Superior temporal gyrus (tissue), 1 donor: ENCODE results near the gene HYCC1.

Experiments
- DNase-seq: peaks from one replicate; pipeline ENCODE4 v3.0.0-alpha.2; 2016; ENCODE audit errors: extremely low spot score

Gene HYCC1

DNA sequence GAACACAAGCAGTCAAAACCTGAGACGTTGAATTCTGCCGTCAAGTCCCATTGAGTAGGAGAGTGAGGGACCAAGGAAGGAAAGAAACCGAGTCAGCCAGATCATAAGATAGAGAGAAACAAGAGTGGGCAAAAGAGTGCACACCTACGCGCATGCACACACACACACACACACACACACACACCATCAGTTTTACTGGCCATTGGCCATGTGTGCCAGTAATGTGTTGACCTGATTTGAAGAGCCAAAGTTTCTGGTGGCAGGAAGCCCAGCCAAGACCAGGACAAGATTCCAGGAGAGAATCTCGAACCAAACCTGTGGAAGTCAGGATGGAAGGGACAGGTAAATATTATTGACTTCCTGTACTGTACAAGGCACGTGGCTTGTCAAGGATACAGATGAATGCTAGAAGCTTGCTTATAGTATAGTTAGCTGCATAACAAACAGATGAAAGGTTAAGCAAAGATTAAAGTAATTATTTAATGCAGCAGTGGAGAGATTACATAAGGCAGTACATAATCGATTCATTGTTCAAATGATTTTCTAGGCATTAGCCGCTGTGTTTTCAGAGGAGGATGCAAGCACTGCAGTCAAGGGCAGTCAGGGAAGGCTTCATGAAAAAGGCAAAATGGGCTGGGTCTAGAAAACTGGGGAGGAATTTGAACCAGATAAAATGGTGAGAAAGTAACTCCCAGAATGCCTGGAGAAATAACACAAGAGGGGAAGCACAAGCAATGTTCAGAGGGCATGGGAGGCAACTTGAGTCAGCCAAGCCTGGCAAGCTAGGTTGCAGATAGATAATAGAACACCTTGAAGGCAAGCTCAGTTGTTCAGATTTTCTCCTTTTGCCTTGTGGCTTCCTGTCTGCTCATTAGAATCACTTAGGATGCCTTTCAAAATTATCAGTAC, 2.7 kb upstream of the HYCC1 start:
- DNase-seq: no peak

DNA sequence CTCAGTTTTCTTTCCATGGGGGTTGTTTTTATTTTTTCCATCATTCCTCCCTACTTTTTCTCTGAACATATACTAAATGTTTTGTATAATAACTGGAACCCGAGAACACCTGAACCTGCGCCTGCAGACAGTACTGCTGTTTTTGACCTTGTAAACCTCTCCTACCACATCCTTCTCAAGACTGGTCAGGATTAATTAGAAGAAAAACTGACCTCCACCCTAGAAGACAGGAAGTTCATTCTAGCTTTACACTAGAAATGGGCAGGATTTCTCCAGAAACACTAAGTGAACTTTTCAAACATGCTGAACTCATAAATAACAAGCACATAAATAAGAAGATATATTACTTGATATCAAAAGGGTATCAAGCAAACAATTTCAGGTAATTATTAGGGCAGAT, 751 bp upstream of the HYCC1 start:
- no peak for DNase-seq

DNA sequence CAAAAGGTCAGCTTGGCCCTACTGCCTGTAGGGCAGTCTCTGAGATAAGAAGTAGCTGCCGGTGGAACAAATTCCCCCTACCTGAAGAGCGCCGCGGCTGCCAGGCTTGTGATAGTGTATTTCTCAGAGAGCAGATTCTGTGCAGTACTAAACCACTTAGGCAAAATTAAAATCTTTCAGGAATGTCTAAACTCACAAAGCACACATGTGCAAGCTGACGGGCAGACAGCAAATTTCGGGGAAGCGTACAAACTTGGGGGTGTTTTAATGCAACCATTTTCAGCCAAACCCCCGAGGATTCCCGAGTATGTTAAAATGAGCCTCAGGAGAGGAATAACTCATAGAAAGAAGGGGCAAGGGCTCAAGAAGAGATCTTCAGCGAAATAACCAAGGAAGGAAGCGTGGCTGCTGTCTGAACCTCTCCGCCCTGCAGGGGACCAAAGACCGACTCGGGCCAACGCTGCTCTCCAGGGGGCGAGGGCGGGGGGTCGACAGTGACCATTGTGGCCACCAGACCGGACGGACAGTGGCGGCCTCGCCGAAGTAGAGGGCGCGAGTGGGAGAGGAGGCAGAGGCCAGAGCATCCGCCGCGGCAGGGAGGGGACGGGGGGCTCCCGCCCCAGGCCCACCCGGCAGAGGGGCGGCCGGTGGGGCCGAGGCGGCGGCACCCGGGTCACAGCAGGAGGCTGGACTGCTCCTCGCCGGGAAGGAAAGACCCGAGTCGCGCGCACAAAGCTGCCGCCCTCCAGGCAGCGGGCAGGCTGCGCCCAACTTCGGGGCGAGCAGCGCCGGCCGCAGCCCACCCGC, 819 bp downstream of the HYCC1 start:
- DNase-seq: peak; percentile 56

DNA sequence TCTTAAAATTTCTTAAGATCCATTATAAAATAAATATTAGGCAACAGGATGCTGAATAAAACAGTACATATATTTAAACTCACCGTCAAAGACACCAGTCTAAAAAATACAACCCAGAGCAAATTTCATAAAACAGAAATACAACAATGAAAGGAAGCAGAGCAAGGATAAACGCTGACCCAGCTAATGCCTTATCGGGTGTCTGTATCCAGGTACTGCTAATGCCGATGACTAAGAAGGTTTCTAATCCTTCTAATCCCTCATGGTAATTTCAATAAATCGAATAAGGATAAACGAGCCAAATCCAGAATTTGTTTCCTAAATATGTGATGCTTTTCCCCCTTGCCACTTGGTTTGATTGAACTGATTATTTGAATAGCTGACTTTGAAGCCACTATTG, 1.7 kb downstream of the HYCC1 start:
- no peak for DNase-seq

DNA sequence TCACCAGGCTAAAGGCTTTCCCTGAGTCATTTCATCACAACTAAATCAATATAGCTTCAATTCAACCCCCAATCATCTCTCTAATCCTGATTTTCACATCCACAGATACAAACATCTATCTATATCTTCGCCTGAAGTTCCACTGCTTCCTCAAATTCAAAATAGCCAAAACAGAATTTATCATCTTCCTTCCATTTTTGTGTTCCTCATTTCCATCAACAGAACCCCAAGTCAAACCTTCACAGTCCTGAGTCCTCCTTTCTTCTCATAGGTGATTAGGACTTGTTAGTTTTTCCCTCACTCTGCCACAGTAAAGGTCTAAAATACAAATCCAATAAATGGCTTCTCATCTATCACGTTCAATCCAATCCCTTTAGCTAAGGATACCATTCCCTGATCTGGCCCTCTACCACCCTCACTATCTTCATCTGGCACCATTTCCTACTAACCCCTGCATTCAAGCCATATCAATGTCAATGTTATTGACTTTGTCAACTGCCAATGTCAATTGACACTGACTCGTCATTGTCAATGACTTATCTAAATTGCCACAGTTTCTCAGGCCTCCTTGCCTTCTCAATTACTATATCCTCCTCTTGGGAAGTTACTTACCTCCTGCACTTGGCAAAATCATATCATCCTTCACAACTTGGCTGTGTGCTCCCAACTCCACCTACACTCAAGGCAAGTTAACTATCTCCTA, 2.6 kb downstream of the HYCC1 start:
- no peak for DNase-seq

DNA sequence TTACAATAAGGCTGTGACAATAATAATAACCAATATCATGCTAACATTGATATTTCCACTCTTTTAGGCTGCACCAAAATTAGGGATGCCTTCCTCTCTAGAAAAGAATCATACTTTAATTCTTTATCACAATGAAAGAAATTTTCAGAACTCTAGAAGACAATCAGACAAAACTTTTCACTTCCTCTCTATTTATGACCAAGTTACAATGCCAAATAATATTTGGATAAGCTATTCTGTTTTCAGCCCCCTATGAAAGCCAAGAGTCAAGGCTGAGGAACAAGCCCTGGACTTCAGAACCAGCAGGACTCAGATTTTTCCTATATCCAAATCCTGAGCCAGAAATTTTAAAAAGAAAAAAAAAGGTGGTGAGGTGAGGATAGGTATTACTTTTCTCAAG, 4.6 kb downstream of the HYCC1 start:
- DNase-seq: no peak

DNA sequence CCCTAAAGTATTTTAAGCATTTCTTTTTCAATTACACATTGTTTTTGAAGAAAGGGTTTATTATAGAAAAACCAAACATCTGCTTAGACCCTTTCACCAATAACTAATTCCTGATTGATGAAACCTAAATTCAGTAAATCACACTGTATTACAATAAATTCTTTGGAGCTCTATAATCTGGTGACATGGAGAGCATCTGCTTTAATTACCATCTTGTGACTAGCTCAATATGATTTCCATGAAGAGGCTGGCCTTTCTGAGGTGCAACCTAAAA, 9.7 kb downstream of the HYCC1 start:
- DNase-seq: no peak

DNA sequence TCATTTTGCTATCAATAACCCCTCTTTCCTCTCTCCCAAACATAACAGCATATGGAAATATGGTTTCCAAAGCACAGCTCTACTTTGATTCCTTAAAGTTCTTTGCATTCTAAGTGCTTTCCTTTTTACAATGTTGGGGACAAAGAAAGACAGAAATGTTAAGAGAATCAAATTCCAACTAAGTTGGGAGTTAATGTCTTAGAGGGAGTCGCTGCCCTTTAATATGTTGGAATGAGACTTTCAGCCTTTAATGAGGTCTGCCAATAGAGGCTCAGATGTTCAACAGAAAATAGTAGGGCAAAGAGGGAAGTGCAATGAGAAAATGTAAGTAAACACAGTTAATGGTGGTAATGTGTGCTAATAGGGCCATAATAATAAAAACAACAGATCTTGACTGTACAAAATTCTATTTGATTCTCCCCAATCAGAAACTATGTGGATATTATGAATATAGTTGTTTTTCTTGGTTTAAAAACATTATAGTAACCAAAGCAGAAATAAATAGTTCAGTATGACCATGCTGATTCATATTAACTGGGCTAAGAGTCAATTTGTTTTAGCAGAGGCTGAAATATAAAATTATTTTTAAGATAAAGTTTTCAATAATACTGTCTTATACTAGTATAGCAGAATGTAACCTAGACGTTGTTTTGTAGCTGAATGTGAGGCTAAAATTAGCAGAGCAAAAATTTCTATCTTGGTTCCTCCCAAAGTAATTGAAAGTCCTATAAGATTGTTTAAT, 10.3 kb downstream of the HYCC1 start:
- DNase-seq: no peak

DNA sequence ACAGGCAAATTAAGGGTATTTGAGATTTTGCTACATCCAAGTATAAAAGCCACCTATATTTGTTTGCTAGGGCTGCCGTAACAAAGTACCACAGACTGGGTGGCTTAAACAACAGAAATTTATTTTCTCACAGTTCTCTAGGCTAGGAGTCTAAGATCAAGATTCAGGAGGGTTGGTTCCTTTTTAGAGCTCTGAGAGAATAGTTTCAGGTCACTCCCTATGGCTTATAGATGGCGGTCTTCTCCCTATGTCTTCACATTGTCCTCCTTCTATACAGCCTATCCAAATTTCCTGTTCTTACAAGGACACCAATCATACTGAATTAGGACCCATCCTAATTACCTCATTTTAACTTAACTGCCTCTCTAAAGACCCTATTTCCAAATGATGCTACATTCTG, 11.2 kb downstream of the HYCC1 start:
- DNase-seq: no peak

DNA sequence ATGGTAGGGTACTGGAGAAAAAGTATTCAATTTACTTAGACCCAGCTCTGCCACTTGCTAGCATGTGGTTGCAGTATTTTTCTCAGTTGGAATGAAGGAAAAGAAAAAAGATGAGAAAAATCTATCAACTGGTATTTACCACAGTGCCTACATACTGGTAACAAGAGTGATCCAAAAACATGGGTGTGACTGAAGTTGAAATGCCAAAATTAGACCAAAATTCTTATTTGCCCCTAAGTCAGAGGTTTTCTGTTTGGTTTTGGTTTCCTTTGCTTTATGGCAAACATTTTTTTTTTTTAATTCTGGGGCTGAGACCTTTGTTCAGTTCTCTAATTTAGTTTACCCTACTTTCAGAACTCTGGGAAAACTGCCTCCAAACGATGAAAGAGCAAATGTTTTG, 12.3 kb downstream of the HYCC1 start:
- DNase-seq: no peak

DNA sequence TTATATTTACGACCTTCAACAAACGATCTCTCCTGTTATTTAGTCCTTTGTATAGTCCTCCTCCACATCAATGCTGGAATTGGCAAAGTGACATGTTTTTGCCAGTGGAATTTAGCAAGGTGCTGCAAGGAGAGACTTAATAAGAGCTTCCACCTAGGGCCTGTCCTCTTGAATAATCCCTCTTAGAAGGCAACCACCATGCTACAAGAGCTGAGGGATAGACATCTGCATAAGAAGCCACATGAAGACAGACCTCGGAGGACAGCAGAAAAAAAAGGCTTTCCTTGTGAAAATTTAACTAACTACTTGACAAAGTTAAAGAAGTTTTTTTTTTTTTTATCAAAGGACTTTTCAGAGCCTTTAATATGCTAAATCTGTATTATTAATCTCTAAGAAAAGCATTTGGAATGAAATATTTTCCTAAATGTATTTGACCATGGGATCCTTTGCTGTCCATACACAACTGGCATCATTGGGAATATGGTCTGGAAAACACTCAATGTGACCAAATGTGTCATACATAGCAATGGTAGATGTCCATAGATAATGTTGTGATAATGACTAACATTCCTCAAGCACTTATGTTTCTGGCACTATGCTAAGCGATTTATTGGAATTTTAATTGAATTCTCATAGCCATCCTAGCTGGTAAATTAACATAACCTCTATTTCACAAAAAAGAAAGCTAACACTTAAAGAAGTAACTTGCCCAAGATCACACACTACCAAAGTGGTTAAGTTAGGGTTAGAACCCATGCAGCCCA, 13.2 kb downstream of the HYCC1 start:
- no peak for DNase-seq

DNA sequence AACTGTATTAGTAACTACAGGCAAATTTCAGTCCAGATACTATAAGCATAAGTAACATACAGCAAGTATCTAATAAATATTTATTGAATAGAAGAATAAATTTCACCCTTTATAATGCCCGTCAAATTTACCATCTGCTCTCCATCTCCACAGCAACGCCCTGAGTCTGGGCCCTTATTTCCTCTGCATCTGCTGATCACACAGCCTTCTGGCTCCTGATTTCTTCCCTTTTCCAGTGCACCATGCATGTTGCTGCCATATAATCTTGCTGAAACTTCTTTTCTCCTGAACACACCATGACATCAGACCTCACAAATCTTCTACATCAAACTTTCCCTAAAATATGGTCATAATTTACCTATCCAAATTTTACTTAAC, 15.4 kb downstream of the HYCC1 start:
- DNase-seq: no peak

DNA sequence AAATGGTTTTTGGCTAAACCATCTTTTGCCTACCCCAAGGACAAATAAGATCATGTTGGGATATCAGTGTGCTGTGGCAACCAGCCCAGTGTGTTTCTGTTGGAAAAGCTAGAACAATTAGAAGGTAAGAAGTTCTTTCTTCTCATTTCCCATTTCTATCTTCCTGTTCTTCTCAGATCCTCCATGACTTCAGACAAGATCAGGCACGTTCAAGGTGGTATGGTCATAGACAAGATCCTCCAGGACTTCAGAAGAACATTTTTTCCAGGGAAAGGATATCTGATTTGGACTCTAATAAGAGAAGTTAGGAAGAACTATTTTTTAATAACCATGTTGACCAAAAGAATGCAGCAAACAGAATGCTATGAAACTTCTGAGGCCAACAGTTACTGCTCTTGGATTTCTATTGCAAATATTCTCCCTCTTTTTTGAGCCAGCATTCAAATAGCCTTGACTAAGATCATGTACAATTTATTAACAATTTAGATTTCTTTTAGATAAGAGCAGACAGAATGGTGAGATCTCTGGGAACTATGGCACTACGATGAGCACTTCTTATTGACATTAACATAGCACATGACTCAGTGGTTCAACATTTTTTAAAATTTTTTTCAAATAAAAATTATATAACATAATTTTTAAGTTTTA, 15.9 kb downstream of the HYCC1 start:
- no peak for DNase-seq

DNA sequence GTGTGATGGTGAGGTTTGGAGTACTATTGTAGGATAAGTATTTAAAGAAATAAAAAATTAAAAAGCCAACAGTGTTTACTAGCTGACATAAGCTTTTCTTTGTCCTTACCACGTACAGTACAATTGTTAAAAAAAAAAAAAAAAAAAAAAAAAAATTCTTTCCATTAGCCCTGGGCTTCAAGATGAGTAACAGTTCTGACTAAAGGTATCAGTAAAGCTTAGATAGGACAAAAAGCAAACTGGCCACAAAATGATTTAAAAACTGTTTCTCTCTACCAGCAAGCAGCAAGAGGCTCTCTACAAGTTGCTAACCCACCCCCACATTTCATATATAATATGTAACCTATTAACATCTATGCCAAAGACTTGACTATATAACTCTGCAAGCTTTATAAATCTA, 17.5 kb downstream of the HYCC1 start:
- DNase-seq: no peak

DNA sequence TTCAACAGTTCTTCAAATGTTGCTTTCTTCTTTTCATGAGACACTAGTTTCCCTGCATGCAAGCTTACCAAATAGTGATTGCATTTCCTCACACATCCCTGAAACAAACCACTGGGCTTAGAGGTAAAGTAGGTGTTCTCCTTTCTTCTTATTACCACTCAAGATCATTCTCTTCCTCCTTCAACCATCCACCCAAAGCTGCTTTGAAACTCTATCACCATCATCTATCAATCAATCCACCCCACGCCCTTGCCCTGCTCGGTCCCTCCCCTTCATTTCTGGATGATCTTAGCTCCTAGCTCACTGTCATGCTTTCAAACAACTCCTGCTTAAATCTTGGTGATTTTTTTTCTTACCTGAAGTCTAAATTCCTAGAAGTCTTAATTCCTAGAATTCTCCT, 18.9 kb downstream of the HYCC1 start:
- no peak for DNase-seq

DNA sequence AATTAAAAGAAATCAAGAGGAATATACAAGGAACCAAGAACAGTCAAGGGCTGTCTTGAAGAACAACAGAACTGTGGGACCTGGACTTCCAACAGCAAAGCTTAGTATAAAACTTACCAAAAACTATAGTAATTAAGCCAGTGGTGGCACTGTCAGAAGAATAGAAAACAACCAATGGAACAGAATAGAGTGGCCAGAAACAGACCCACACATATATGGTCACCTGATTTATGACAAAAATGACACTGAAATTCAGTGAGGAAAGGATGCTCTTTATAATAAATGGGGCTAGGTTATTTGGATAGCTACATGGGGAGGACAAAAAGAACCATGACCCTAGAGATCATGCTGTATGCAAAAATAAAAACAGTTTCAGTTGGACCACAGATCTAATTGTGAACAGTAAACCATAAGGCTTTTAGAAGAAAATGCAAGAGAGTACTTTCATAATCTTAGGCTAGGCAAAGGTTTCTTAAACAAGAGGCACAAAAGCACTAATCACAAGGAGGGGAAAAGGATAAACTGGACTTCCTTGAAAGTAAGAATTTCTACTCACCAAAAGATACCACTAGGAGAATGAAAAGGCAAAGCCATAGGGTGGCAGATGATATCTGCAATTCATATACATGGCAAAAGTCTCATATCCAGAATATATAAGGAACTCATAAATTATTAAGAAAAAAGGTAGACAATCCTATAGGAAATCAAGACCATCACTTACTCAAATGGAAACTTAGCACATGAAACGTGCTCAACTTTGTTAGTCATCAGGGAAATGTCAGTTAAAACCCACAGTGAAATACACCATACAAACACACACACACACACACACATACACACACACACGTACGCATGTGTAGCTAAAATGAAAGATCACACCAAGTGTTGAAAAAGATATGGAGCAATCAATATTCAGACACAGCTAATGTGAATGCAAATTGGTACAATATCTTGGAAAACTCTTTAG, 20.8 kb downstream of the HYCC1 start:
- DNase-seq: no peak

DNA sequence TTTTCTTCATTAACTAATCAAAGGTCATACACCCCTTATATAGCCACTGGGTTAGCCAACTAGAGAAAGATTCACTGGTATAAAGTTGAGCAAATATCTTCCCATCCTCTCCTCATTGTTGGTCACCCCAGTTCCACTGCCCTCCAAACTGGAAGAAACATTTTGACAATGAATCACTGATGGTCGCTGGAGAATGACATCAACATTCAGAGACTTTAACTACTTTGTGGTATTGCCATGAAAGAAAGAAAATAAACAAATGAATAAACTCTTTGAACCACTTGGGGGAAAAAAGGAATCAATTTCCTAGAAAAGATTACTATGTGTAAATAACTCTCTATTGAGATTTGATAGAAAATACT, 23.4 kb downstream of the HYCC1 start:
- DNase-seq: no peak

DNA sequence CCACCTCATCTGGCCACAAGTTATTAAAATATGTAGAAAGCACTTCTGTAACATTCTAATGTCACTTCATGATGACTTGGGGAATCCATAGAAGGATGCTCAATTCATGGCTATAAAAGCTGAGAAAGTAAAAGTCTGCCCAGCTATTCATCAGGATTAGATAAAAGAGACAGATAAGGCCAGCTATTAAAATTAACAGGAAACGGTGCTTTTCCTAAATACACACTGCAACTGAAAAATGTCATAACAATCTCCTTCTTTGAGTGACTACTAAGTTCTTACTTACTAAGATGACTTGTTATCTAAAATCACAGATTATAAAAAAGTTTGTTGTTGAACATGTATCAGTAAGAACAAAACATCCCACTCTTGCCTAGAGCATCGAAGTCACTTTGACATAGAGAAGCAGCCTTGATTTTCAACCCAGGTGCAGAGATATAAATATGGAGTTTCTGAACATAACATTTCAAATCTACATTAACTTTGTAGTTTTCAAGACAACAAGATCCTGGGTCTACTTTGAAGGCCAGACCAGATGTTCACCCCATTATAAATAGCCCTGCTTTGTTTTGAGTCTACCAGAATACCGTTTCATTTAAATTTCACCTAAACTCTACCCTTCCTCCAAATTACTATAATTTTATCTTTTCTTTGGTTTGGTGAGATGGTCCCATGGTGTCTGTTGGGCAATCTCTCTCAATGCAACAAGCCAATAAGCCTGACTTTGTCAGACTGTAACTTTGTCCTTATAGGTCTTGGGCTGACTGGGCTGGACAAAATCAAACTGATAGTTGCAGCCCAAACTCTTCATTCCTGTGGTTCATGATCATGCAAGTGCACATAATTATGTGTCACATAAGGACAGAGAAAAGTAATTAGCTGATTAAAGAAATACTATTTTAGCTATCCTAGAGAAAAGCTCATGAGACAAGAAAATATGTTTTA, 24.0 kb downstream of the HYCC1 start:
- no peak for DNase-seq

DNA sequence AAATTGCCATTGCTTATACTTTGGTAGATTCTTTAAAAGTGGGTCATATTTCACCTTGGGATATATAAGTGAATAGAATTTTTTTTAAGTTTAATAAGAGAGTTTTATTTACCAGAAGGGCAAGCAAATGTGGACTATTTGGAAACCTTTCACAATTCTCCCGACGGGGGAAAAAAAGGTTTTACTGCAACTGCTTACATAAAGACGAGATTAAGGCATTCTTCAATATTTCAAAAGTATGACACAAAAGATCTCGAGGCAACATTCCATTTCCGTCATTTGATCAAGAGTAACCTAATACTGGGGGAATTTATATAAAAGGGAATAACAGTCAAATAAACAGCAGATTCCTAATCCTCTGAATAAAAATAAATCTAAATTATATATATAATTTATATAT, 28.5 kb downstream of the HYCC1 start:
- no peak for DNase-seq
